Stimulated activated naive CD8-positive, alpha-beta T cell treated with anti-CD3 and anti-CD28 coated beads, Interleukin-15, amount 100 ng/mL, for 72 hours (primary cell): ENCODE results near the gene LMX1A.

Source experiments
- ATAC-seq: fragments of 150-1000 bp; cut with Tn5 transposase; 2 replicates; pipeline ENCODE4 v1.10.0; 2021; ENCODE audit warnings: mild to moderate bottlenecking, moderate library complexity
- DNase-seq, 2 donors: peaks; one replicate each; pipeline ENCODE4 v3.0.0; 2021 to 2022
- H3K27ac Mint-ChIP-seq, 2 donors: one replicate each; pipeline ENCODE4 v1.8.0; 2022; ENCODE audit warnings: mild to moderate bottlenecking in 2 of 2, mixed read lengths in 2 of 2, moderate library complexity in 2 of 2
- H3K27me3 Mint-ChIP-seq: one replicate; pipeline ENCODE4 v1.8.0; 2022; ENCODE audit warnings: mixed read lengths
- H3K4me1 Mint-ChIP-seq: one replicate; pipeline ENCODE4 v1.8.0; 2022; ENCODE audit warnings: mild to moderate bottlenecking, mixed read lengths
- H3K4me3 Mint-ChIP-seq, 2 donors: one replicate each; pipeline ENCODE4 v1.8.0; 2022; ENCODE audit warnings: mild to moderate bottlenecking in 2 of 2, mixed read lengths in 2 of 2, moderate library complexity in 1 of 2
- H3K9me3 Mint-ChIP-seq, 2 donors: one replicate each; pipeline ENCODE4 v1.8.0; 2022; ENCODE audit warnings: mixed read lengths in 2 of 2

The LMX1A gene

DNA sequence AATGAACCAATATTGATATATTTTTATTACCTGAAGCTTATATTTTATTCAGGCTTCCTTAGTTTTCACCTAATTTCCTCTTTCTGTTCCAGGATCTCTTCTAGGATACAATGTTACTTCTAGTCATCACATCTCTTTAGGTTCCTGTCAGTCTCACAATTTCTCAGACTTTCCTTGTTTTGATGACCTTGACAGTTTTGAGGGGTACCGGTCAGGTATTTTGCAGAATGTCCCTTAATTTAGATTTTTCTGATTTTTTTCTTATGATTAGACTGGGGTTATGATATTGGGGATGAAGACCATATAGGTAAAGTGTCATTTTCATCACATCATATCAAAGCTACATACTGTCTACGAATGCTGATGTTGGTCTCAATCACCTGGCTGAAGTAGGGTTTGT lies 167.5 kb downstream of the LMX1A start:
- ATAC-seq (no peak), DNase-seq (no peak)
- Mint-ChIP-seq H3K27ac (no peak overlapping the region), H3K4me3 (no peak overlapping the region), H3K9me3 (peaks cover under 1 to 4% of the 10 kb centered on the region in 2 donors), H3K27me3 (no peaks in the 10 kb centered on the region), H3K4me1 (no peaks in the 10 kb centered on the region)

DNA sequence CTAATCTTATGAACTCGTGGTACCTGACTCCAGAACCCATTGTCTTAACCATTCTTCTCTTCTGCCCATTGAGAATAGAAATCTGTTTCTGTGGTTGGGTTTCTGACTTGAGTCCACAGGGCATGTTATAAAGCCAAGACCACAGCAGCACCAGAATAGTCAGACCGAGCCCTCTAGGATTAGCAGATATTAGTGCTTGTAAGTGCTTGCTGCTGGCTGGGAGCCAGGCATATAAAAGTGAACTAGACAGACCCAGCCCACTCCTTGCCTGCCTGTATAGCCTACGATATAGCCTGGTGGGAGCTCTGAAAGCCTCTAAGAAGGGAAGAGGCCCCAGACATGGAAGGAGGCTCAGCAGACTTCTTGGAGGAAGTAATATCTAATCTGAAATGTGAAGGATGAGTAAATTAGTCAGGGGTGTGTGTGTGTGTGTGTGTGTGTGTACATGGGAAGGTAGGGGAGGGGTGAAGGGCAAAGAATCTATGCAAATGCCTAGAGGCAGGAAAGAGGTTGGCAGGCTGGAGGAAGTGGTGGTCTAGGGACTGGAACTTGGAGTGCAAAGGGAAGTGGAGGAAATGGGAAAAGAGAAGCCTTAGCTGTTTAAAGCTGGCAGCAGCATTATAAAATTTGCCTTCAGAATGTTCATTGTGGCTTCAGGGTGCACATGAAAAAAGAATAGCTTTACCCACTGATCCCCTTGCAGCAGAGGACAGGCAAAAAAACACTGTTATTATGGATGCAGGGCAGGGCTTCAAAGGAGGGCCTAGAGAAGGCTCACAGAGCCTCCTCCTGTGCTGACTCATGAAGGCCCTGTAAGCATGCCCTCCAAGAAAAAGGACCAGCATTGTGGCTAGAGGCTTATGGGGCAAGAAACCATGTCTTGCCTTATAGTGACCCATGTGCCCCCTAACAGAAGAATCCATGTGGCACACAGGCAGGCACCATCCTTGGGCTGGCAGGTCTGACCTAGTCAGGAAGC lies 169.2 kb downstream of the LMX1A start:
- ATAC-seq (no peak), DNase-seq (no peak)
- H3K27ac Mint-ChIP-seq, result no peak overlapping the region
- H3K4me3 Mint-ChIP-seq, result no peak overlapping the region
- no peaks in the 10 kb centered on the region for H3K4me1 Mint-ChIP-seq
- peaks cover 6% of the 10 kb centered on the region for H3K27me3 Mint-ChIP-seq
- peaks cover 9 to 17% of the 10 kb centered on the region in 2 donors for H3K9me3 Mint-ChIP-seq

DNA sequence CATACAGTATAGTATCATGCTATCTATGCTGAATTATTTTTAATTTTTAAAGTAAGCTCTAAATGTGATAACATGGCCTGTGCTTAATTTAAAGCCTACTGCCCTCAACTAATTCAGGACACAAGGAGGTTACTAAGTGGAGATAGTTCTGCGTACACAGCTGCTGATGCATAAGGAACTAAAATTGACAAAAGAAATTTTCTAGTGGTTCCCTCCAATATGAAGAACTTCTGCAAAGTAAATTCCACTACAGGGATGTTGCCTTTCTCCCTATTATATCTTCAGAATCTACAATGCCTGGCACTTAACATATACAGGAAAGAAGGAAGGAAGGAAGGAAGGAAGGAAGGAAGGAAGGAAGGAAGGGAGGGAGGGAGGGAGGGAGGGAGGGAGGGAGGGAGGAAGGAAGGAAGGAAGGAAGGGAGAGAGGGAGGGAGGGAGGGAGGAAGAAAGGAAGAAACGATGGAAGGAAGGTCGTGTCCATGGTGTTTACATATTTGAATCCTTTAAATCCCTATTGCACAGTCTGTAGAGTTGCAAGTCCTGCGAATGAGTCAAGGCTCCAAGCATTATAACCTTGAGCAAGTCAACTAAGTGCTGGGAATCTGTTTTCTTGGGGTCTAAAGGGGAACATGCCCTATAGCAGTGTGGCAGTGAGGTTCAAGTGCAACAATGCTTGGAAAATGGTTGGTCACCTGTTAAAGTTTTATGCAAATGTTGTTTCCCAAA lies 171.2 kb downstream of the LMX1A start:
- ATAC-seq (no peak), DNase-seq (no peak)
- Mint-ChIP-seq H3K27ac (no peak overlapping the region), H3K9me3 (peaks cover 11 to 21% of the 10 kb centered on the region in 2 donors), H3K4me1 (no peaks in the 10 kb centered on the region), H3K27me3 (peaks cover 9% of the 10 kb centered on the region), H3K4me3 (no peak overlapping the region)

DNA sequence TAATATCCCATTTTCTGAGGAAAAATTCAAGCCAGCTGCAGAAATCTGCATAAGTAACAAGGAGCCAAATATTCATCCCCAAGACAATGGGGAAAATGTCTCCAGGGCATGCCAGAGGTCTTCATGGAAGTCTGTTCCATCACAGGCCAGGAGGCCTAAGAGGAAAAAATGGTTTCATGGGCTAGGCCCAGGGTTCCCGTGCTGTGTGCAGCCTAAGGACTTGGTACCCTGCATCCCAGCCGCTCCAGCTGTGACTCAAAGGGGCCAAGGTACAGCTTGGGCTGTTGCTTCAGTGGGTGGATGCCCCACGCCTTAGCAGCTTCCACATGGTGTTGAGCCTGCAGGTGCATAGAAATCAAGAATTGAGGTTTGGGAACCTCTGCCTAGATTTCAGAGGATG lies 173.5 kb downstream of the LMX1A start:
- peaks cover 11 to 21% of the 10 kb centered on the region in 2 donors for H3K9me3 Mint-ChIP-seq
- peaks cover 11% of the 10 kb centered on the region for H3K27me3 Mint-ChIP-seq
- DNase-seq, result no peak
- H3K27ac Mint-ChIP-seq, result no peak overlapping the region
- ATAC-seq, result no peak
- H3K4me1 Mint-ChIP-seq, result no peaks in the 10 kb centered on the region
- no peak overlapping the region for H3K4me3 Mint-ChIP-seq

DNA sequence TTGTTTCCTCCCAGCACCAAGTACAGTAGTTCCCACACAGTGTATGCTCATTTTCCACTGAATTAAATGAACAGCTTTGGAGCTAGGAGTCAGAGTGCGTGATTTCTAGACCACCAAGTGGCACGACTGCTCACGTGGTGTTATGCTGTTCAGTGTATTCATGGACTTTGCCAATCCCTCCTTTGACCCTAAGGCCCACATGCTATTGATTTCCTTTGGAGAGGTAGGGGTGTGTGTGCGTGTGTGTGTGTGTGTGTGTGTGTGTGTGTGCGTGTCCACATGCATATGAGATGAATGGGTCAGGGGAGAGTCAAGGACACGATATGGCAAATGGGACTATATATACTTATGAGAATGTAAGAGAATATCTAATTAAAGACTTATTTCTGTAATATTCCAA lies 177.2 kb downstream of the LMX1A start:
- no peak overlapping the region for H3K4me3 Mint-ChIP-seq
- H3K9me3 Mint-ChIP-seq, result peaks cover 11 to 27% of the 10 kb centered on the region in 2 donors
- H3K27ac Mint-ChIP-seq, result no peak overlapping the region
- H3K27me3 Mint-ChIP-seq, result peaks cover 21% of the 10 kb centered on the region
- no peak for DNase-seq
- no peak for ATAC-seq
- H3K4me1 Mint-ChIP-seq, result no peaks in the 10 kb centered on the region

DNA sequence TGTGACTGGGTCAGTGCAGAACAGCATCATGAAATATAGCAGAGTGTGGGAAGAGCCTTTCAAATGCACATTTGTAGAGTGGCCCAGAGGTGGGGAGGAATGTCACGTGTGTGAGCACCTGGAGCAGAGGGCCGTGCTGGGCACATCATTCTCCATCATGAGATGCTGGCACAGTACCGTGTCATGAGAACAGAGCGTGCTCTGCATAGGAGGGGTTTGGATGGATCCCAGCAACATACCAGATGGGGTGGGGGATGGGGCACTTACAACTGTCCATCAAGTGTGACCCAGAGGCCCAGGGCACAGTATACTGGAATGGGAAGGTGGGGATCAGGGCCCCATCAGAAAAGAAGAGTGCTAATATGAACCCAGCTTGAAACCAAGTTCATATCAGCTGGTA lies 182.0 kb downstream of the LMX1A start:
- no peak for ATAC-seq
- peaks cover 20% of the 10 kb centered on the region for H3K27me3 Mint-ChIP-seq
- no peak overlapping the region for H3K27ac Mint-ChIP-seq
- H3K9me3 Mint-ChIP-seq, result peaks cover 0 to 7% of the 10 kb centered on the region in 2 donors
- no peak overlapping the region for H3K4me3 Mint-ChIP-seq
- no peaks in the 10 kb centered on the region for H3K4me1 Mint-ChIP-seq
- no peak for DNase-seq

DNA sequence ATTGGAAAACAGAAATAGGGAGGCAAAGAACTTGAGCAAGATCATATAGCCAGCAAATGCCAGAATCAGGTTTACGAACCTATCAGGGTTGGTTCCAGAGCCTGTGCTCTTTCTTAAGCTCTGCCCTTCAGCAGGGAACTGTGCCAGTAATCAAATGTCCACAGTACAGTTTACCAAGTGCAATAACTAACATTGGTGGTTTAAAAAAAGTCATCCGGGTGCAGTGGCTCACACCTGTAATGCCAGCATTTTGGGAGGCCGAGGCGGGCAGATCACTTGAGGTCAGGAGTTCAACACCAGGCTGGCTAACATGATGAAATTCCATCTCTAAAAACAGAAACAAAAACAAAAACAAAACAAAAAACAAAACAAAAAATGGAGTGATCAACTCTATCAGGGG lies 182.7 kb downstream of the LMX1A start:
- no peak overlapping the region for H3K27ac Mint-ChIP-seq
- no peak overlapping the region for H3K4me3 Mint-ChIP-seq
- H3K9me3 Mint-ChIP-seq, result peaks cover 0 to 7% of the 10 kb centered on the region in 2 donors
- no peaks in the 10 kb centered on the region for H3K4me1 Mint-ChIP-seq
- H3K27me3 Mint-ChIP-seq, result peaks cover 26% of the 10 kb centered on the region
- DNase-seq, result no peak
- ATAC-seq, result no peak

DNA sequence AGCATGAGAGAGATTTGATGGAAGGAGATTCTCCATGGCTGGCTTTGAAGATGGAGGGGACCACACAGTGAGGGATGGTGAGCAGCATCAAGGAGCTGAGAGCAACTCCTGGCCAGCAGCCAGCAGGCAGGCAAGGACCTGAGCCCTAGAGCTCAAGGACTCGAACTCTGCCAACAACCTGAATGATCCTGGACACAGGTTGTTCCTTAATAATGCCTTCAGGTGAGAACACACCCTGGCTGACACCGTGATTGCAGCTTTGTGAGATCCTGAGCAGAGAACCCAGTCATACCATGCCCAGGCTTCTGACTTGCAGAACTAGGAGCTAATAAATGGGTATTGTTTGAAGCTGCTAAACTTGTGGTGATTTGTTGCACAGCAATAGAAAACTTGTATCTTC lies 183.1 kb downstream of the LMX1A start:
- no peak for ATAC-seq
- Mint-ChIP-seq H3K4me1 (no peaks in the 10 kb centered on the region), H3K9me3 (peaks cover 0 to 7% of the 10 kb centered on the region in 2 donors), H3K27ac (no peak overlapping the region), H3K27me3 (peaks cover 30% of the 10 kb centered on the region), H3K4me3 (no peak overlapping the region)
- DNase-seq, result no peak

DNA sequence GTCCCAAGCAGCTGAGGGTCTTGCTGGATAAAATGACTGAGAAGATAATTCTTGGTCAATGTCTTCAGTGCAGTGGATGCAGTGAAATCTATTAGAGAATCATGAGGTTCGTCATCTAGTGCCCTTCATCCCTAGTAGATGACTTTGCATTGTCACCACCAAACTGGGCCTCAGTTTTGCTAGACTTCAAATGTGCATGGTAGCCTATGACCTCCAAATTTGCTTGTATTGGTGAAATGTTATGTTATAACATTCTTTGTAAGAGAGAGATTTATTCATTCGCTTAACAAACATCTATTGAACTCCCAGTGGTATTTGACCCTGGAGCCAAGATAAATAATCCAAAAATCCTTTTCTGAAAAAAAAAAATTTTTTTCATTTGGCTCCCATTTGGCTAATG lies 183.8 kb downstream of the LMX1A start:
- Mint-ChIP-seq H3K4me3 (no peak overlapping the region), H3K4me1 (no peaks in the 10 kb centered on the region), H3K27ac (no peak overlapping the region), H3K27me3 (peaks cover 30% of the 10 kb centered on the region), H3K9me3 (peaks cover 0 to 6% of the 10 kb centered on the region in 2 donors)
- DNase-seq, result no peak
- ATAC-seq, result no peak

DNA sequence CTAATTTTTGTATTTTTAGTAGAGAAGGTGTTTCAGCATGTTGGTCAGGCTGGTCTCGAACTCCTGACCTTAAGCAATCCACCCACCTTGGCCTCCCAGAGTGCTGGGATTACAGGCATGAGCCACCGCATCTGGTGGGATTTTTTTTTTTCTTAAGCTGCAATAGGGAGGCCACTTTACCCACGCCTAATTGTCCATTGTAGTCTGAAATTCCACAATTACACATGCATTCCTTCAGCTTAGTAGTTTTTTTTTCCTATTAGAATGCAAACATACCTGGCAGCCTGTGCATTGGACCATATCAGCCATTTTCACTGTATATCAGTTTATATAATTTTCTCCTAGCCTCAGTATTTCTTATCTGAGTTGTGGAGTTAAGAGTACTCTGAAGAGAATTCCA lies 186.8 kb downstream of the LMX1A start:
- H3K27ac Mint-ChIP-seq, result no peak overlapping the region
- H3K4me1 Mint-ChIP-seq, result no peaks in the 10 kb centered on the region
- H3K4me3 Mint-ChIP-seq, result no peak overlapping the region
- ATAC-seq, result no peak
- H3K27me3 Mint-ChIP-seq, result peaks cover 23% of the 10 kb centered on the region
- DNase-seq, result no peak
- H3K9me3 Mint-ChIP-seq, result no peaks in the 10 kb centered on the region

DNA sequence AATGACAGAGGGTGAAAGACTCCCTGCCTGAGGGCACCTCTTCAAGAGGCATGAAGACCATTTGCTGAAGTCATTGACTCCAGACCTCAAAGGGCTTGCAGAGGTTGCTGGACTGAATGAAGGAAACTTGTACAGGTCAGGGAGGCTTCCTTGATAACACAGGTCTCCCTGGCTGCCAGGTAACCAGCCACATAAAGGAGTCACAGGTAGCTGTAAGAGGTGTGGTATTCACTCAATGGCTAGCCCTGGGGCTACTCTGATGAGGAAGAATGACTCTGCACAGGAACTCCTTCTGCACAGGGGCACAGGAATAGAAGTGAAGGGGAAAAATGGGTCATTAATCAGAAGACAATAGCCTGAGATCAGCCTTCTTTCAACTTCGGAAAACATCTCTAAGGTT lies 187.5 kb downstream of the LMX1A start:
- H3K27ac Mint-ChIP-seq, result no peak overlapping the region
- DNase-seq, result no peak
- H3K27me3 Mint-ChIP-seq, result peaks cover 23% of the 10 kb centered on the region
- H3K4me3 Mint-ChIP-seq, result no peak overlapping the region
- H3K9me3 Mint-ChIP-seq, result no peaks in the 10 kb centered on the region
- H3K4me1 Mint-ChIP-seq, result no peaks in the 10 kb centered on the region
- ATAC-seq, result no peak

DNA sequence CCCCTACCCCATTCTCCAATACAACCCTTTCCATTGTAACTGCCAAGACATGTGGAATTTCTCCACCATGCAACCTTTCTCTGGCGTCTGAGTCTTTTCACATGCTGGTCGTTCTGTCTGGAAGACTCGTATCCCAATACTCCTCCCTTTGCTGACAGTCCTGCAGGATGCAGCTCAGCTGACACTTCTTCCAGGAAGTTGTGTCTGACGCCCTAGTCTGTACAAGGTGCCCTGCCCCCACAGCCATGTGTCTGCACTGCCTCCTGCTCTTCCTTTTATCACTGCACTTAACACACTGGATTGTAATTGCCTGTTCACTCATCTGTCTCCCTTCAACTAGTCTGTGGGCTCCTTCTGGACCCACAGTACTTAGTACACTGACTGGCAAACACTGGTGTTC lies 188.0 kb downstream of the LMX1A start:
- peaks cover 23% of the 10 kb centered on the region for H3K27me3 Mint-ChIP-seq
- no peaks in the 10 kb centered on the region for H3K4me1 Mint-ChIP-seq
- no peak overlapping the region for H3K27ac Mint-ChIP-seq
- no peaks in the 10 kb centered on the region for H3K9me3 Mint-ChIP-seq
- ATAC-seq, result no peak
- H3K4me3 Mint-ChIP-seq, result no peak overlapping the region
- no peak for DNase-seq

DNA sequence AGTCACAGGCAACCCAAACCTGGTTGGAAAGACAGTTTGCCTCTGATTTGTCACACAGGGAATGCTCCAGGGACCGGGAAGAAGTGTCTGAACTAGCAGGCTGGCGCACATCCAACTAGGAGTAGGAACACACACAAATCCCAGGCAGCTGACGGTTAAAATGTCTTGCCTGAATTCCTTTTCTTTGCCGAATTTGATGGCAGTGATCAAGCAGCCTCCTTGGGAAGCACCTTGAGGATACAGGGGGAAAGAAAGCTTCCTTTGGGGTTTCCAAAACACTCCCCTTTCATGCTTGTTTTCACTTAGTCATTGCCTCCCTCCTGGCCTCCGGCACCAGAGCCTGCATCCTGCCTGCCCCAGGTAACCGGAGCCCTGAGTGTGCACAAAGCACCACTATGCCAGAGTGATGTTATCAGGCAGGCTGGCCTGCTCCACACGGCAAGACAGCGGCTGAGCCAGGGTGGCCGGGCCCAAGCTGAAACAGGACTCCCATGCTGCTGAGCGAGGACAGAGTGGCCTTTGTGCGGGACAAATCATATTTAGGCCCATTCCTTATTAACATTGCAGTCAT lies 193.8 kb downstream of the LMX1A start:
- DNase-seq (no peak), ATAC-seq (no peak)
- Mint-ChIP-seq H3K4me1 (no peaks in the 10 kb centered on the region), H3K27ac (no peak overlapping the region), H3K27me3 (peaks cover 9% of the 10 kb centered on the region), H3K4me3 (no peak overlapping the region), H3K9me3 (peaks cover 0 to 4% of the 10 kb centered on the region in 2 donors)

DNA sequence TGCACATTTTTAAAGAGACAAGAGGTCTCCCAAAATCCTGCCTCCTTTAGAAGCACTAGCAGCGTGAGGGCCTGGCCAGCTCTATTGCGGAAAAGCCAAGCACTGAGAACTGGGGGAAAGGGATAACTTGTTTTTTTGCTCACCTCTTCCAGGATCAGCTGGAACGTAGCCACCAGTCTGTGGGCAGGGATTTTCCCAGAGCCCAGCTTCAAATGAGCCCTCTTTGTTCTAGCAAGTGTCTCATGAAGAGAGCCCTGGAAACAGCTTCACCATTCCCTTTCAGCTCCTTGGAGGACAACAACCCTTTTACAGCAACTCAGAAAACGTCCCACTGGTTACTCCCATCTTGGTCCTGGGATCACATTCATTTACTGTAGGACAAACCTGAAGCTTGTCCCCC lies 195.4 kb downstream of the LMX1A start:
- ATAC-seq (no peak), DNase-seq (no peak)
- H3K27me3 Mint-ChIP-seq, result peaks cover 9% of the 10 kb centered on the region
- H3K4me3 Mint-ChIP-seq, result no peak overlapping the region
- H3K9me3 Mint-ChIP-seq, result peaks cover 0 to 4% of the 10 kb centered on the region in 2 donors
- H3K27ac Mint-ChIP-seq, result no peak overlapping the region
- H3K4me1 Mint-ChIP-seq, result no peaks in the 10 kb centered on the region

DNA sequence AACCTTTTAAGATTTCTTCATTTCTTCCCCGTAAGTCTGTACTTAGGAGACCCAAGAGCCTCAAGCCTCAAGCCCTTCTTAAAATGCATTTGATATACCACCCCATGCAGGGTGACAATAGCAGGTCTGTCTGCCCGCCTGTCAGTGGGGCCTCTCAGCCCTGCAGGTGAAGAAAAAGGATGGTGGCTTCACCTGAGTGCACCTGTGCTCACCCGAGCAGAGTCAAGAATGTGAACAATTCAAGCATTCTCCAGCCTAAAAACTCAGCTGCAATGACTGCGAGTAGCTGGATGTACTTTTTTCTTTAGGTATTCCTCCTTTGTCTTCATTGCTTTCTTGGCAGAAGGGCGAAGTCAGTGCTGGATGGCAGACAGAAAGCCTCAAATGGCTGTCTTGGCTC lies 203.3 kb downstream of the LMX1A start:
- H3K27me3 Mint-ChIP-seq, result no peaks in the 10 kb centered on the region
- H3K9me3 Mint-ChIP-seq, result no peaks in the 10 kb centered on the region
- no peaks in the 10 kb centered on the region for H3K4me1 Mint-ChIP-seq

DNA sequence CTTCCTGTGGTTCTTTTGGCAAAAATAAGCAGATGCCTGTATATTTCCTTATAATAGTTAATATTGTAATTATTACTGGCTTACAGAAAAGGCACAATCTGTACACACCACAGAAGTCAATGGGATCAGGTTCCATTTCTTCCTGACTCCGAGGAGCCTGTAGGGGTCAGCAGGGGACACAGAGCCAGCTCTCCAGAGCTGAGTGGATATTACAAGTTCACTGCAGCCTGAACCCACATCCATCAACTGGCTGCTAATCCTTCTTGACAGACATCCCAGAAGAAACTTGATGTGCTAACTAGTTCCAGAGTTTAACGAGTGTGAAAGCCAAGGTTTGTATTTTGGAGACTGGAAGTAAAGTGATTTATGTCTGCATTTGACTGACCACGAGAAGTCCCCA lies 203.8 kb downstream of the LMX1A start:
- Mint-ChIP-seq H3K27ac (no peak overlapping the region), H3K4me3 (no peak overlapping the region), H3K9me3 (no peaks in the 10 kb centered on the region), H3K4me1 (no peaks in the 10 kb centered on the region), H3K27me3 (no peaks in the 10 kb centered on the region)
- ATAC-seq, result no peak
- DNase-seq, result no peak

More for the DNA sequence above, 203.3 kb downstream of the LMX1A start:
- no peak for DNase-seq
- Mint-ChIP-seq H3K27ac (no peak overlapping the region), H3K4me3 (no peak overlapping the region)
- no peak for ATAC-seq
